GM19397 (cell line): ENCODE measurements around the gene PLIN3.
"Not testable (repeated sequence)": the region's sequence is repeated elsewhere in the genome, so short reads cannot be mapped to it uniquely, and the experiment has no call there.

Experiments
- ATAC-seq: cut with Tn5 transposase; IDR thresholded peaks from one replicate; pipeline ENCODE4 v1.9.1; 2021; ENCODE audit warnings: mild to moderate bottlenecking, moderate library complexity; ENCODE audit not compliant: unreplicated experiment

The PLIN3 gene

GRCh38 chr19:4814625-4815425 lies 52.6 kb downstream of the PLIN3 start:
- no peak for ATAC-seq

- ATAC-seq = no peak
Observed at GRCh38 chr19:4811328-4812131, 55.9 kb downstream of the PLIN3 start.

GRCh38 chr19:4807188-4807587 lies 60.3 kb downstream of the PLIN3 start:
- ATAC-seq = no peak

GRCh38 chr19:4806384-4806783 lies 61.1 kb downstream of the PLIN3 start:
- ATAC-seq = no peak

- ATAC-seq = not testable (repeated sequence)
Observed at GRCh38 chr19:4805140-4805539, 62.3 kb downstream of the PLIN3 start.

- no peak for ATAC-seq
Observed at GRCh38 chr19:4803736-4804695, 63.5 kb downstream of the PLIN3 start.

GRCh38 chr19:4802711-4803110 lies 64.8 kb downstream of the PLIN3 start:
- ATAC-seq = no peak

- ATAC-seq = no peak
Observed at GRCh38 chr19:4801085-4801619, 66.3 kb downstream of the PLIN3 start.

- no peak for ATAC-seq
Observed at GRCh38 chr19:4800591-4801081, 66.8 kb downstream of the PLIN3 start.

GRCh38 chr19:4795400-4795799 lies 72.1 kb downstream of the PLIN3 start:
- no peak for ATAC-seq

GRCh38 chr19:4794971-4795370 lies 72.5 kb downstream of the PLIN3 start:
- ATAC-seq = no peak

GRCh38 chr19:4793278-4793677 lies 74.2 kb downstream of the PLIN3 start:
- ATAC-seq = not testable (repeated sequence)

GRCh38 chr19:4792866-4793195 lies 74.6 kb downstream of the PLIN3 start:
- ATAC-seq = not testable (repeated sequence)

GRCh38 chr19:4792019-4792865 lies 75.2 kb downstream of the PLIN3 start:
- not testable (repeated sequence) for ATAC-seq

GRCh38 chr19:4791183-4792018 lies 76.1 kb downstream of the PLIN3 start, which contains the start of gene FEM1A:
FEM1A (plus strand) TSS chr19:4791734; CDS start chr19:4791855, 121 bp downstream.
- ATAC-seq = peak; percentile 93
